ENCODE results near the gene ARHGAP8. TPM values are rescaled to one million over a fixed set of nuclear protein-coding genes. Genes with fewer than 3 reads are reported as not detected.

Gene ARHGAP8
- total RNA-seq, 3 donors from 2014 or later (not counting 1 experiment from before 2014, with no cell fraction given), result 23.6 to 32.6 (median 26.5) TPM

DNA sequence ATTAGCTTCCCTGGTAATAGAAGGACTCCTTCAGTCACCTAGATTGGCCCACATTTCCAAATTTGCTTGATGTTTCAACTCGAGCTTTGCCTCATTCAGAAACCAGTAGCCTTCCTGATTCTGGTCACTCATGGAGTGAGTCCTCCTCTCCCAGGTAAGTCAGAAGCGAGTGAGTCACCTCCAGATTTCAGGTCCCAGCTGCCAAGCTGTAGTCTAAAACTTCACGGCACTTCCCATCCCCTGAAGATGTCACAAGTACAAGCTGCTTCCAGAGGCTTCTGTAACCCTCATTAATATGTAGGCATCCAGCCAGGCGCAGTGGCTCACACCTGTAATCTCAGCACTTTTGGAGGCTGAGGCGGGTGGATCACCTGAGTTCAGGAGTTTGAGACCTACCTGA lies 23.5 kb downstream of the ARHGAP8 start:
- 90% methylated on average over 5 of the region's 5 CpGs for WGBS (ENCODE audit: insufficient coverage)
- no peak for ATAC-seq
- Histone ChIP-seq H3K4me3 (ENCODE audit: low read length) (no peak overlapping the region), H3K27ac (ENCODE audit: low read length) (no peak overlapping the region), H3K36me3 (ENCODE audit: control insufficient read depth, insufficient read depth, low read length) (no peaks in the 10 kb centered on the region), H3K27me3 (ENCODE audit: control insufficient read depth, insufficient read depth, low read length) (no peaks in the 10 kb centered on the region), H3K4me1 (ENCODE audit: control insufficient read depth, insufficient read depth, low read length) (no peaks in the 10 kb centered on the region), H3K9me3 (ENCODE audit: control insufficient read depth, insufficient read depth, low read length) (peaks cover 6% of the 10 kb centered on the region)
- intact Hi-C loops (cut with micrococcal nuclease), result no loop called here
- Mint-ChIP-seq H3K4me1 (no peaks in the 10 kb centered on the region), H3K36me3 (no peaks in the 10 kb centered on the region), H3K4me3 (no peak overlapping the region), H3K9me3 (no peaks in the 10 kb centered on the region), H3K27ac (no peak overlapping the region), H3K27me3 (ENCODE audit: low read depth in 2 of 2) (no peaks in the 10 kb centered on the region)
- TF ChIP-seq, protein P1, sequence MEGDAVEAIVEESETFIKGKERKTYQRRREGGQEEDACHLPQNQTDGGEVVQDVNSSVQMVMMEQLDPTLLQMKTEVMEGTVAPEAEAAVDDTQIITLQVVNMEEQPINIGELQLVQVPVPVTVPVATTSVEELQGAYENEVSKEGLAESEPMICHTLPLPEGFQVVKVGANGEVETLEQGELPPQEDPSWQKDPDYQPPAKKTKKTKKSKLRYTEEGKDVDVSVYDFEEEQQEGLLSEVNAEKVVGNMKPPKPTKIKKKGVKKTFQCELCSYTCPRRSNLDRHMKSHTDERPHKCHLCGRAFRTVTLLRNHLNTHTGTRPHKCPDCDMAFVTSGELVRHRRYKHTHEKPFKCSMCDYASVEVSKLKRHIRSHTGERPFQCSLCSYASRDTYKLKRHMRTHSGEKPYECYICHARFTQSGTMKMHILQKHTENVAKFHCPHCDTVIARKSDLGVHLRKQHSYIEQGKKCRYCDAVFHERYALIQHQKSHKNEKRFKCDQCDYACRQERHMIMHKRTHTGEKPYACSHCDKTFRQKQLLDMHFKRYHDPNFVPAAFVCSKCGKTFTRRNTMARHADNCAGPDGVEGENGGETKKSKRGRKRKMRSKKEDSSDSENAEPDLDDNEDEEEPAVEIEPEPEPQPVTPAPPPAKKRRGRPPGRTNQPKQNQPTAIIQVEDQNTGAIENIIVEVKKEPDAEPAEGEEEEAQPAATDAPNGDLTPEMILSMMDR (IDR thresholded peaks at IDR 0.05), result no peak
- no peak for DNase-seq

DNA sequence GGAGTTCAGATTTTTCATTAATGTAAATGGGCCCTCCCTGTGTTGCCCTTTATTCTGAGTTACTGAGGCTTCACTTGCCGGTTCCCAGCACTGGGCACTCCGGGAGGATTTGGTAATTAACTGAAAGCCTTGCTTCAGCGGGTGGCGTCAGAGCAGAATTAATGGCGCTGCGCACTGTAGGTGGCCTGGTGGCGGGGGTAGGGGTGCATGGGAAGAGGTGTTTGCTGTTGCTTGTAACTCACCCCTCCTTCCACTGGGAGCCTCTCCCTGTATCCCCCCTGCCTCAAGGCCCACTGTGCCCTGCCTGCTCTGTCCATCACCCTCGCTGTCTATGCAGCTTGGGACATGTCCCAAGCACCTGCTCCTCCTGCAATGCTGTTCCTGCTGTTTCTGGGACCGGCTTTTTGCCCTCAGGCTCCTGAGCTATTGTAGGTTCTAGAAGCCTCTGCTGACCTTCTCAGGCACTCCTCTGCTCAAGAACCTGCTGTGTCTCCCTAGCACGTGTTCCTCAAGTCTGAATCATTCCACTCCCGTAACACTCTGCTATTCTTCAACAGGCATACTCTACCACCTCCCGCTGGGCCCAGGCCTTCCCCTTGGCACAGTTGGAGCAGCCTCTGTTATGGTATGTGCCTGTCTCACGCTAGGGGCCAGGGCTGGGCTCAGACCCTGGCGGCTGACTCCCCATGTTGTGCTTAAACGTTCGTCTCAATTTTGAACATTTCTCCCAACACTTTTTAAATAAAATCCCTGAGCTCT lies 24.4 kb downstream of the ARHGAP8 start:
- TF ChIP-seq, protein P1 (IDR thresholded peaks at IDR 0.05), result no peak
- no peak overlapping the region for H3K27ac Mint-ChIP-seq
- intact Hi-C loops (cut with micrococcal nuclease), result no loop called here
- no peaks in the 10 kb centered on the region for H3K36me3 Mint-ChIP-seq
- Histone ChIP-seq H3K27ac (ENCODE audit: low read length) (no peak overlapping the region), H3K9me3 (ENCODE audit: control insufficient read depth, insufficient read depth, low read length) (peaks cover 6% of the 10 kb centered on the region), H3K27me3 (ENCODE audit: control insufficient read depth, insufficient read depth, low read length) (no peaks in the 10 kb centered on the region), H3K36me3 (ENCODE audit: control insufficient read depth, insufficient read depth, low read length) (no peaks in the 10 kb centered on the region), H3K4me1 (ENCODE audit: control insufficient read depth, insufficient read depth, low read length) (no peaks in the 10 kb centered on the region), H3K4me3 (ENCODE audit: low read length) (no peak overlapping the region)
- H3K27me3 Mint-ChIP-seq (ENCODE audit: low read depth in 2 of 2), result no peaks in the 10 kb centered on the region
- H3K9me3 Mint-ChIP-seq, result no peaks in the 10 kb centered on the region
- 95% methylated on average over 14 of the region's 16 CpGs for WGBS (ENCODE audit: insufficient coverage)
- no peak overlapping the region for H3K4me3 Mint-ChIP-seq
- ATAC-seq (peak in 1 of 3 donors; percentile 32), DNase-seq (no peak)
- H3K4me1 Mint-ChIP-seq, result no peaks in the 10 kb centered on the region

DNA sequence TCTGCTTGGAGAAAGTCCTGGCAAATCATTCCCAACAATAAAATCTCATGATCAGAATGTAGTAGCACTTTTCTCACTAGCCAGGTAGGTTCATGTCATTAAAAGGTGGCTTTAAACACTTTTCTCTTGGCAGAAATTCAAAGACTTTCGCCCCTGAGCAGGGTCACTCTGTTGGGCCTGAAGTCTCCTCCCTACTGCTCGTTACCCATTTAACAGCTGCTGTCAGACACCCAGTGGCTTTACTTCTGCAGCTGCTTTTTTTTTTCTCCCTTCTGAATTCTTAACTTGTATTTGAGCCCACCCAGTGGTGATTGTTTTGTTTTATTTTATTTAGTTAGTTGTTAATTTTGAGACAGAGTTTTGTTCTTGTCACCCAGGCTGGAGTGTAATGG lies 25.0 kb downstream of the ARHGAP8 start:
- Histone ChIP-seq H3K9me3 (ENCODE audit: control insufficient read depth, insufficient read depth, low read length) (peaks cover 6% of the 10 kb centered on the region), H3K36me3 (ENCODE audit: control insufficient read depth, insufficient read depth, low read length) (no peaks in the 10 kb centered on the region), H3K27ac (ENCODE audit: low read length) (no peak overlapping the region), H3K4me3 (ENCODE audit: low read length) (no peak overlapping the region), H3K4me1 (ENCODE audit: control insufficient read depth, insufficient read depth, low read length) (no peaks in the 10 kb centered on the region), H3K27me3 (ENCODE audit: control insufficient read depth, insufficient read depth, low read length) (no peaks in the 10 kb centered on the region)
- Mint-ChIP-seq H3K36me3 (no peaks in the 10 kb centered on the region), H3K27ac (no peak overlapping the region), H3K4me1 (no peaks in the 10 kb centered on the region), H3K27me3 (ENCODE audit: low read depth in 2 of 2) (no peaks in the 10 kb centered on the region), H3K4me3 (no peak overlapping the region), H3K9me3 (no peaks in the 10 kb centered on the region)
- no peak for DNase-seq
- intact Hi-C loops (cut with micrococcal nuclease), result no loop called here
- 85% methylated on average over 2 of the region's 2 CpGs for WGBS (ENCODE audit: insufficient coverage)
- no peak for ATAC-seq
- TF ChIP-seq, protein P1 (IDR thresholded peaks at IDR 0.05), result no peak

All from natural killer cell (primary cell).